Cardiac muscle cell (in vitro differentiated cells and primary cell): ENCODE results near the gene MBTD1. TPM values are rescaled to one million over a fixed set of nuclear protein-coding genes. Genes with fewer than 3 reads are reported as not detected.

Experiments used
- DNase-seq, 2 donors: peaks; one replicate each; pipeline versions ENCODE4 v3.0.0 to v3.0.0-alpha.2; 2010 to 2017; ENCODE audit warnings: low read depth in 1 of 2, low spot score in 1 of 2
- H3K27ac ChIP-seq: fragments of 200-600 bp; sonication (generic); 2 replicates; pipeline ENCODE4 v1.5.1; 2016
- H3K27me3 ChIP-seq: fragments of 200-600 bp; sonication (generic); 2 replicates; pipeline ENCODE4 v1.6.0; 2016; ENCODE audit warnings: control low read depth
- H3K36me3 ChIP-seq: fragments of 200-600 bp; sonication (generic); 2 replicates; pipeline ENCODE4 v1.5.1; 2016; ENCODE audit warnings: control low read depth
- H3K4me1 ChIP-seq: fragments of 200-600 bp; sonication (generic); 2 replicates; pipeline ENCODE4 v1.8.1; 2017; ENCODE audit warnings: low read depth, mild to moderate bottlenecking, mixed run types
- H3K4me3 ChIP-seq: fragments of 200-600 bp; sonication (generic); 2 replicates; pipeline ENCODE4 v1.5.1; 2016; ENCODE audit warnings: mild to moderate bottlenecking
- H3K9me3 ChIP-seq: fragments of 200-600 bp; sonication (generic); 2 replicates; pipeline ENCODE4 v1.5.1; 2017; ENCODE audit warnings: low read depth, mild to moderate bottlenecking, control low read depth
- polyA plus RNA-seq: library from polyadenylated mRNA; unstranded; fragments of >200 nt; fragmentation: Nextera tagmentation; extraction: Ambion mirVana; gene quantifications from 2 replicates; pipeline ENCODE4 v1.2.1, GENCODE V29; 2016
- total RNA-seq: library from RNA; depleted of rRNA; stranded (reverse); fragments of >200 nt; gene quantifications from 2 replicates; pipeline ENCODE4 v1.2.3, GENCODE V29; 2016
- TF ChIP-seq, protein P1 (sequence below): IDR thresholded peaks from 2 replicates; pipeline ENCODE4 v1.5.1; 2012; ENCODE audit warnings: low read depth, mild to moderate bottlenecking, low read length

The MBTD1 gene
- total and polyA plus RNA-seq, 2 experiments from 2014 or later = 5.9 to 25.7 TPM

DNA sequence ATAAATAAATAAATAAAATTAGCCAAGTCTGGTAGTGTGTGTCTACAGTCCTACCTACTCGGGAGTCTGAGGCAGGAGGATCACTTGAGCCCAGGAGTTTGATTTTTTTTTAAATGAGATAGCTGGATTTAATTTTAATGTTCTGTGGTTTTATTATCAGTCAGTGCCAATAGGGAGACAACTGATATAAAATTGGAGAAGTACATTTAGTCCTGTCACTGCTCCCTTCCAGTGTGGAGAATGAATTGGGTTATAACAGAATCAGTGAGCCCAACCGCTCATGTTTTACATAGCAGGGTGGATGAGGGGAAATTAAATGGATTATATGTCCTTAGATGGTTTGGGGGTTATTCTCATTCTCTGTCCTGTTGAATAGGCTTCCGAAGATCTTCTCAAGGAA, 100.2 kb downstream of the MBTD1 start:
- Histone ChIP-seq H3K9me3 (no peaks in the 10 kb centered on the region), H3K36me3 (peaks cover 19% of the 10 kb centered on the region), H3K4me1 (no peaks in the 10 kb centered on the region), H3K27ac (no peak overlapping the region), H3K27me3 (no peaks in the 10 kb centered on the region), H3K4me3 (no peak overlapping the region)
- no peak for DNase-seq
- TF ChIP-seq, protein P1, sequence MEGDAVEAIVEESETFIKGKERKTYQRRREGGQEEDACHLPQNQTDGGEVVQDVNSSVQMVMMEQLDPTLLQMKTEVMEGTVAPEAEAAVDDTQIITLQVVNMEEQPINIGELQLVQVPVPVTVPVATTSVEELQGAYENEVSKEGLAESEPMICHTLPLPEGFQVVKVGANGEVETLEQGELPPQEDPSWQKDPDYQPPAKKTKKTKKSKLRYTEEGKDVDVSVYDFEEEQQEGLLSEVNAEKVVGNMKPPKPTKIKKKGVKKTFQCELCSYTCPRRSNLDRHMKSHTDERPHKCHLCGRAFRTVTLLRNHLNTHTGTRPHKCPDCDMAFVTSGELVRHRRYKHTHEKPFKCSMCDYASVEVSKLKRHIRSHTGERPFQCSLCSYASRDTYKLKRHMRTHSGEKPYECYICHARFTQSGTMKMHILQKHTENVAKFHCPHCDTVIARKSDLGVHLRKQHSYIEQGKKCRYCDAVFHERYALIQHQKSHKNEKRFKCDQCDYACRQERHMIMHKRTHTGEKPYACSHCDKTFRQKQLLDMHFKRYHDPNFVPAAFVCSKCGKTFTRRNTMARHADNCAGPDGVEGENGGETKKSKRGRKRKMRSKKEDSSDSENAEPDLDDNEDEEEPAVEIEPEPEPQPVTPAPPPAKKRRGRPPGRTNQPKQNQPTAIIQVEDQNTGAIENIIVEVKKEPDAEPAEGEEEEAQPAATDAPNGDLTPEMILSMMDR = no peak

DNA sequence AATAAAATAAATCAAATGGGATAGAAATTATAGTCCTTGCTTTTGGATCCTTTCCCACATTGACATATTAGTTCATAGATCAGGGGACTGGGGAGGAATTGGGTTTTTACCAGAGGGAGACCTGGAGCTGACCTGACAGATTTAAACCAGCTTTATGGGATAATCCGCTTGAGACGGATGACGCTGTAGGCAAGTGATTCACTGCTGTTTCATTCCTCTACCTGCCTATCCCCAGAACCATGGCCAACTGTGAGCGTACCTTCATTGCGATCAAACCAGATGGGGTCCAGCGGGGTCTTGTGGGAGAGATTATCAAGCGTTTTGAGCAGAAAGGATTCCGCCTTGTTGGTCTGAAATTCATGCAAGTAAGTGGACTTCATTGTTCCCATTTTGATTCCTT, 104.4 kb downstream of the MBTD1 start:
- no peak overlapping the region for H3K4me3 ChIP-seq

DNA sequence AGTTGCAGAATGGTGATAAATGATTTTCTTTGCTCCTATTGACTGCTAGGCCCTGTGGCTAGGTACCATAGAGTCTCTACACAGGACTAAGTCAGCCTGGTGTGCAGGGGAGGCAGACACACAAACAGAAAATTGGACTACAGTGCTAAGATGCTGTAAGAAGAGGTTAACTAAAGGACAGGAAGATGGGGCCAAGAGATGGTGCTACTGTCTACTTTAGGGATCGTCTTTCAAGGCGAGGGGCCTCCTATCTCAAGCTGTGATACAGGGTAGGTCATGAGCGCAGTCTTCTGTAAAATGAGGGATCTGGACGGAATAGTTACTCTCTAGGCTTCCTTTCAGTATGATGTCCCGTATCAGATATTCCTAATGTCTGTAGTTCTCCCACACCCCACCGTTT, 105.7 kb downstream of the MBTD1 start:
- TF ChIP-seq, protein P1 = no peak
- peaks cover 5% of the 10 kb centered on the region for H3K4me1 ChIP-seq
- peaks cover 2% of the 10 kb centered on the region for H3K36me3 ChIP-seq
- no peaks in the 10 kb centered on the region for H3K27me3 ChIP-seq
- DNase-seq = peak in 1 of 2 donors; percentile 18
- peak overlapping the region; percentile 66 for H3K27ac ChIP-seq
- H3K4me3 ChIP-seq = peak overlapping the region; percentile 66
- no peaks in the 10 kb centered on the region for H3K9me3 ChIP-seq

More for the DNA sequence above, 104.4 kb downstream of the MBTD1 start:
- Histone ChIP-seq H3K36me3 (peaks cover 7% of the 10 kb centered on the region), H3K4me1 (peaks cover 5% of the 10 kb centered on the region), H3K27me3 (no peaks in the 10 kb centered on the region), H3K27ac (no peak overlapping the region), H3K9me3 (no peaks in the 10 kb centered on the region)
- no peak for DNase-seq
- TF ChIP-seq, protein P1 = no peak

DNA sequence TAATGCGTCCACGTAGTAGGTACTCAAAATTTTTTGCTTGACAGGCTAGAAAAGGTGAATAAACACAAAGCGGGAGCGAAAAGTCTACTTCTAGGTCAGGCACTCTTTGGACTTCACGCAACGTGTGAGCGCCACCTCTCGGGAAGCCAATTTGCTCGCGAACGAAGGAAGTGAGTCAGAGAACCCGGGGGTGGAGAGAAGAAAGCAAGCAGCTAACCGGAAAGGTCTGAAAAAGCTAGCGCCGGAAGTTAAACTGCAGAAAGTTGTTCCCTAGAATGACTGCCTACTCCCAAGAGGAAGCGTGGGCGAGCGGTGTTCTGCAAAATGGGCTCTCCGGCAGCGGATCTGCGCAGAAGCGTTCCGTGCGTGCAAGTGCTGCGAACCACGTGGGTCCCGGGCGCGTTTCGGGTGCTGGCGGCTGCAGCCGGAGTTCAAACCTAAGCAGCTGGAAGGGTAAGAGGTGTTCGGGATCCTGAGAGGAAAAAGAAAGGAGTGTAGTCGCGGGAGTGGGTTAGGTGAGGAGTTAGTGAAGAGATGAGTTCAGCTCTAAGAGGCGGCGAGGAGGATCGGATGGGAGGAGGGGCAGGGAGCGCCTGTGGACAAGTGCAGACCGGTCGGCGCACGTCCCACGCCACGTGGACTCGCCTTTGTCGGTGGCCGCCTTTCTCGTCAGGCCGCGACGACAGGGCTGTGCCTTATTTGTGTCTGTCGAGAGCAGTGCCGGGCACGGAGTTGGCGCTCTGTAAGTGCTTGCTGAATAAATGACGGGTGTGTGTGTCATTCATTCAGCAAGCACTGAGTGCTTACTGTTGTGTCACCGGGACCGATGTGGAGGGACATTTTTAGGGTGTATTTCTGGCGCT, 106.4 kb downstream of the MBTD1 start, which contains the start of gene NME1:
TSS of gene NME1 (plus strand) at position 350 of the 863 bp plus-strand sequence. CDS start 2,096 bp downstream, outside the sequence.
- TF ChIP-seq, protein P1 = peak; percentile 87

DNA sequence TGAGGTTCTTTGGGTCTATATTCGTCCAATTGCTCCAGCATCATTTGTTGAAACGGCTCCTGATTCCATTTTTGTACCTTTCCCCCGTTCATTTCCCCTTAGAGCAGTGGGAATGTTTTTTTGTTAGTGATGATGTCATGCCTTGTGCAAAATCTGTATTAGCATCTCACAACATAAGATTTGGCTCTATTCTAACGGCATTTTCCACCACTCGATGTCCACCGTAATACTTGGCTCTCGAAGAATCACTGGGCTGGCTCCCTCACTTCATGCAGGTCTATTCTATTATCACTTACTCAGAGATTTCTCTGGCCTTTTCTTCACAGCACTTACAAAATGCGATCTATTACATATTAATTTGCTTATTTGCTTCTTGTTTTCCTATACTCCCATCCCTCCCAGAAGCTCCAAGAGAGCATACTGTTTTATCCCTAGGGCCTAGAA, 107.1 kb downstream of the MBTD1 start:
- DNase-seq = peak in 1 of 2 donors; percentile 44
- TF ChIP-seq, protein P1 = no peak

More for the DNA sequence above, 106.4 kb downstream of the MBTD1 start, which contains the start of gene NME1:
- Histone ChIP-seq H3K27me3 (no peaks in the 10 kb centered on the region), H3K27ac (peak within 1 kb of the TSS; percentile 94), H3K4me1 (peaks cover 5% of the 10 kb centered on the region), H3K4me3 (peak within 1 kb of the TSS; percentile 66), H3K36me3 (peaks cover 2% of the 10 kb centered on the region), H3K9me3 (no peaks in the 10 kb centered on the region)
- DNase-seq = peak; percentile 98 to 100

More for the DNA sequence above, 107.1 kb downstream of the MBTD1 start:
- H3K4me1 ChIP-seq = peaks cover 5% of the 10 kb centered on the region
- peak overlapping the region; percentile 21 for H3K4me3 ChIP-seq
- peaks cover 2% of the 10 kb centered on the region for H3K36me3 ChIP-seq
- H3K9me3 ChIP-seq = no peaks in the 10 kb centered on the region
- no peaks in the 10 kb centered on the region for H3K27me3 ChIP-seq
- peak overlapping the region; percentile 94 for H3K27ac ChIP-seq
